Measurements from ENCODE around the gene TIMP3. TPM values are rescaled to one million over a fixed set of nuclear protein-coding genes. Genes with fewer than 3 reads are reported as not detected.

TIMP3 gene
- total RNA-seq, 2 experiments from 2014 or later: not detected

DNA sequence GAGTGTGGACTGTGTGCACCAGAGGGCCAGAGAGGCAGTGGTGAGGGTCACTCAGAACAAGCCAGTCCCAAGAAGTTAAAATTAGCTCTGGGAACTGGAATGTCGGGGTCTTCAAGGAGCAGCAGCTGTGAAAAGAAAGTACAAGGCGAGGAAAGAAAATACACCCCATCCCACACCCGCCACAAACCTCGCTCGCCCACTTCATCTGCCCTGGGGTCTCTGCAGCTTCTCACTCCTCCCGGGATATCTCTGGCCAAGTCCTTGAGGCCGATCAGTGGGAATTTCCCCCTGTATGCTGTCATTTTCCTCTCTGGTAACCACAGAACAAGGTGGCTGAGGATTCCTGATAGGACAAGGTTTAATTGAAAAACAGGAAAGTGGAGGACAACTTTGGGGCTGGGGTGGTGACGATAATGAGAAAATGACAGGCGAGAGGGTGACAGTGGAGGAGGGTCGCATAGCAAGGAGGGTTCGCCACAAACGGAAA lies 36.3 kb upstream of the TIMP3 start:
- H3K27me3 Mint-ChIP-seq (ENCODE audit: low read depth): peaks cover 21% of the 10 kb centered on the region
- CTCF ChIA-PET: interaction anchor here (1.2 to 1.4 kb wide), 2 partner anchors 11 to 32 kb away, joined by 3 read pairs; no protein-coding TSS in a partner anchor

DNA sequence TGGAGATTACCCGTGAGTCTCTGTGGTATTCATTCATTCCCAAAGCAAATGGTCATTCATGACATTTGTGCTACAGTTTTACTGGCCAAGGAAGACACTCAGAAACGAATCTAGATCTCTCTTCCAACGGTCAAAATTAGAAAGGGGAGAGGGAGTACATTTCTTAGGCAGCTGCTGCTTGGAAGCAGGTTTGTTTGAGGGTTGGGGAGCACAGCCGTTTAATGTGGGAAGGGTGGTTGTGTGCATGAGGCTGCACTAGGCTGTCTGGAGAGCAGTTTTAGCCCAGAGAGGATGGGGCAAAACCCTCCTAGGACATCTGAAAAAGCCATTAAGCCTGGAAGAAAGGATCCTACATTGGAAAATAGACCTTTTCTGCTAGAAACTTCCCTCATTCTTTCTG lies 29.7 kb upstream of the TIMP3 start:
- Mint-ChIP-seq H3K4me3 (no peak overlapping the region), H3K27ac (no peak overlapping the region), H3K9me3 (ENCODE audit: insufficient read depth) (no peaks in the 10 kb centered on the region), H3K4me1 (ENCODE audit: low read depth) (peaks cover 8% of the 10 kb centered on the region), H3K27me3 (ENCODE audit: low read depth) (peaks cover 5% of the 10 kb centered on the region), H3K36me3 (ENCODE audit: low read depth) (no peaks in the 10 kb centered on the region)
- ATAC-seq: no peak
- POLR2A ChIA-PET: no interaction called here
- DNase-seq: no peak
- CTCF ChIA-PET: no interaction called here

More for the DNA sequence above, 36.3 kb upstream of the TIMP3 start:
- DNase-seq: no peak
- ATAC-seq: no peak
- H3K9me3 Mint-ChIP-seq (ENCODE audit: insufficient read depth): no peaks in the 10 kb centered on the region
- POLR2A ChIA-PET: no interaction called here
- H3K27ac Mint-ChIP-seq: no peak overlapping the region
- no peaks in the 10 kb centered on the region for H3K4me1 Mint-ChIP-seq (ENCODE audit: low read depth)
- no peaks in the 10 kb centered on the region for H3K36me3 Mint-ChIP-seq (ENCODE audit: low read depth)
- no peak overlapping the region for H3K4me3 Mint-ChIP-seq

DNA sequence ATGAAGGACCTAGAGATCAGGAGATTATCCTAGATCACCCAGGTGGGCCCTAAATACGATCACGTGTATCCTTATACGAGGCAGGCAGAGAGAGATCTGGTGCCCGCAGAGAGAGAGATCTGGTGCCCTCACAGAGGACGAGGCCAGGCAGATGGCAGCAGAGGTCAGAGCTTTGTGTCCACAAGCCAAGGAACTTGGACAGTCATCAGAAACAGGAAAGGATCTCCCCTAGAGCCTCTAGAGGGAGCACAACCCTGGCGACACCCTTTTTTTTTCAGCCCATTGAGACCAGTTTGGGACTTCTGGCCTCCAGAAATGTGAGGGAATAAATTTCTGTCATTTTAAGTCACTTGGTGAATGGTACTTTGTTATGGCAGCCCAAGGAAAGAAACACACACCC lies 25.5 kb upstream of the TIMP3 start:
- no peak for ATAC-seq
- CTCF ChIA-PET: interaction anchor here (0.9 to 3.0 kb wide), 3 partner anchors 10 to 116 kb away, joined by 3 to 12 read pairs (median 3); no protein-coding TSS in a partner anchor
- Mint-ChIP-seq H3K36me3 (ENCODE audit: low read depth) (no peaks in the 10 kb centered on the region), H3K9me3 (ENCODE audit: insufficient read depth) (no peaks in the 10 kb centered on the region), H3K4me3 (no peak overlapping the region), H3K27ac (no peak overlapping the region), H3K27me3 (ENCODE audit: low read depth) (peaks cover 6% of the 10 kb centered on the region), H3K4me1 (ENCODE audit: low read depth) (peaks cover 9% of the 10 kb centered on the region)
- DNase-seq: no peak
- POLR2A ChIA-PET: no interaction called here

DNA sequence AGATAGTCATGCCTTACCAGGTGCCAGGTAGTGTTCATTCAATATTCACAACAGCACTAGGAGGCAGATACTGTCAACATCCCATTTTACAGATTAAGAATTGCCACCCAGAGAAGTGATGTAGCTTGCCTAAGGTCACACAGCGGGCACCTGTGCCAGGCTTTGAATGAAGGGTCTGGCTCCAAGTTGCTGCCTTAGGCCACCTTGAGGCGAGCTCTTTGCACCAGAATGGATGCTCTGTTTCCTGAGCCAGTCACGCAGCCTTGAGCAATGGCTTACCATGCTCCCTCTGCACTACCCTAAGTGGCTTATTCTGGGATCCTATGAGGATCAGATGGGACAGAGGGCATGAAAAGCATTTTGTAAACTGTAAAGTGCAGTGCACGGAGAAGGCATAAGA lies 25.1 kb upstream of the TIMP3 start:
- H3K4me3 Mint-ChIP-seq: no peak overlapping the region
- POLR2A ChIA-PET: no interaction called here

DNA sequence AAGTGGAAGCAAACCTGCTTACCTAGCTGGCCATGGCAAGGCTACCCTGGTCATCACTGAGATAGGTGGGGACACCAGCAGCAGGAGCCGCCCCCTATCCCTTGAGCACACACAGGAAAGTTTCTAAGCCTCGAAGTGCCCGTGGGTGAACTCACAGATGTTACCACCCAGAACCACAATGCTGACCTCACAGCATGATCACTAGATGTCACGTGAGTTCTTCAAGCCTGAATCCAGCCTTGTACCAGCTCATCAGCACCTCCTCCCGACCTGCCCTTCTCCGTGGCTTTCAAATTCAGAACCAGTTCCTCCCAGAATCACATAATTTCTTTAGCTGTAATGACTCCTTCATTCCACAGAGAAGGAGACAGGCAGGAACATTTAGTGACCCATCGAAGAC lies 24.7 kb upstream of the TIMP3 start:
- ChIA-PET POLR2A (no interaction called here), CTCF (interaction anchor here (0.9 to 3.0 kb wide), 3 partner anchors 11 to 117 kb away, joined by 3 to 12 read pairs (median 3); no protein-coding TSS in a partner anchor)
- no peak overlapping the region for H3K4me3 Mint-ChIP-seq
- H3K9me3 Mint-ChIP-seq (ENCODE audit: insufficient read depth): no peaks in the 10 kb centered on the region
- H3K4me1 Mint-ChIP-seq (ENCODE audit: low read depth): peaks cover 9% of the 10 kb centered on the region
- H3K27ac Mint-ChIP-seq: no peak overlapping the region
- no peaks in the 10 kb centered on the region for H3K36me3 Mint-ChIP-seq (ENCODE audit: low read depth)
- peaks cover 6% of the 10 kb centered on the region for H3K27me3 Mint-ChIP-seq (ENCODE audit: low read depth)
- no peak for ATAC-seq
- no peak for DNase-seq

More for the DNA sequence above, 25.1 kb upstream of the TIMP3 start:
- no peak for DNase-seq
- CTCF ChIA-PET: interaction anchor here (0.9 to 3.0 kb wide), 3 partner anchors 11 to 116 kb away, joined by 3 to 12 read pairs (median 3); no protein-coding TSS in a partner anchor
- H3K9me3 Mint-ChIP-seq (ENCODE audit: insufficient read depth): no peaks in the 10 kb centered on the region
- no peaks in the 10 kb centered on the region for H3K36me3 Mint-ChIP-seq (ENCODE audit: low read depth)
- peaks cover 6% of the 10 kb centered on the region for H3K27me3 Mint-ChIP-seq (ENCODE audit: low read depth)
- H3K4me1 Mint-ChIP-seq (ENCODE audit: low read depth): peaks cover 9% of the 10 kb centered on the region
- no peak overlapping the region for H3K27ac Mint-ChIP-seq
- no peak for ATAC-seq

DNA sequence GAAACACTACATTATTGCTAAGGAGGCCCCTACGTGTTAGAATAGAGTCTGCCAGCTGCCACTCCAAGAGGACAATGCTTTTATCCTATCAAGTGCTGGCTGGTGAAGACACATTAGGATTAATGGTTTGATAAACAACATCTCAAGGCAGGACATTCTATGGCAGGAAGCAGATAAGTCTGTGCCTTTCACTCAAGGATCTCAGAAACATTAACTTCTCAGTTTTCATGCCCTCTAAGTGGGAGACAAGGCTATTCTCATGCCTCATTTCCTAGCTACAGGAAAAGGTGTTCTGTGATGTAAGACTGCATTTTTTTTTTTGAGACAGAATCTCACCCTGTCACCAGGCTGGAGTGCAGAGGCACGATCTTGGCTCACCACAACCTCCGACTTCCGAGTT lies 23.5 kb upstream of the TIMP3 start:
- H3K27me3 Mint-ChIP-seq (ENCODE audit: low read depth): peaks cover 6% of the 10 kb centered on the region
- ChIA-PET CTCF (interaction anchor here (3.0 kb wide), 1 partner anchor 18 kb away, joined by 12 read pairs; no protein-coding TSS in a partner anchor), POLR2A (no interaction called here)
- H3K4me1 Mint-ChIP-seq (ENCODE audit: low read depth): peaks cover 9% of the 10 kb centered on the region
- no peaks in the 10 kb centered on the region for H3K36me3 Mint-ChIP-seq (ENCODE audit: low read depth)
- no peak overlapping the region for H3K27ac Mint-ChIP-seq
- H3K9me3 Mint-ChIP-seq (ENCODE audit: insufficient read depth): no peaks in the 10 kb centered on the region
- ATAC-seq: no peak
- H3K4me3 Mint-ChIP-seq: no peak overlapping the region
- DNase-seq: no peak

DNA sequence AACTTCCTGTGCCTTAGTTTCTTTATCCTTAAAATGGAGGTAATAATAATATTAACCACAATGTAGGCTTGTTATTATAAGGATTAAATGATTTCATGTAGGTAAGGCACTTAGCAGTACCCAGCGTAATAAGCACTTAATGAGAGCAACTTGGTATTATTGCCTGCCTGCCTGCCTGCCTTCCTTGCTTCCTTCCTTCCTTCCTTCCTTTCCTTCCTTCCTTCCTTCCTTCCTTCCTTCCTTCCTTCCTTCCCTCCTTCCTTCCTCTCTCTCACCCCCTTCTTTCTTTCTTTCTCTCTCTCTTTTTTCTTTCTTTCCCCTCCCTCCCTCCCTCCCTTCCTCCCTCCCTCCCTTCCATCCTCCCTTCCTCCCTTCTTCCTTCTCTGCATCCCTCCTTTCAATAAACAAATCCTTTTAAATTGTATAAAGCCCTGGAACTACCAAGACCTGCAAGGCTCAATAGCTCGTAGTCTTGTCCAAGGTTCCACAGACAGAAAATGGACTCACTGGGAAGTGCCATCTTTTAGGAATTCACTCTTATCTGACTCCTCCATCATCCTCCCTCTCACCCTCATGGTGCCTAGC lies 20.7 kb upstream of the TIMP3 start:
- Mint-ChIP-seq H3K9me3 (ENCODE audit: insufficient read depth) (no peaks in the 10 kb centered on the region), H3K27me3 (ENCODE audit: low read depth) (peaks cover 2% of the 10 kb centered on the region), H3K4me3 (no peak overlapping the region), H3K36me3 (ENCODE audit: low read depth) (no peaks in the 10 kb centered on the region), H3K4me1 (ENCODE audit: low read depth) (peaks cover 9% of the 10 kb centered on the region), H3K27ac (no peak overlapping the region)
- ATAC-seq (no peak), DNase-seq (no peak)
- CTCF ChIA-PET: no interaction called here
- POLR2A ChIA-PET: no interaction called here

DNA sequence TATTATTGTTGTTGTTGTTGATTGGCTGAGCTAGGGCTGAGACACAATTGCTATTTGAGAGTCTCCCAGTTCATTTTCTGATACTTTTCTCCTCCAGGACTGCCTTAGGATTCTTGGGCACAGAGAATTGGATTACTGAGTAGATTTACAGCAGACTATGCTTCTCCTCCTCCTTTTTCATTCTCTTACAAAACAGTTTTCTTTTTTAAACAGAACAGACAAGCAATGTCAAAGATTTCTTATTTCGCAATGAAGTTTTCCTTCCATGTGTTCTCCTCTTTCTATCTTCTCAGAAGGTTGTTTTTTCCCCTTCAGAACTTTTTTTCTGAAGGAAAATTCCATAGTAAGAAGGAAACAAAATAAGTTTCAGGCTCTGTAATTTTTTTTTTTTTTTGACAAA lies 19.8 kb upstream of the TIMP3 start:
- peaks cover 2% of the 10 kb centered on the region for H3K4me1 Mint-ChIP-seq (ENCODE audit: low read depth)
- H3K27ac Mint-ChIP-seq: no peak overlapping the region
- H3K4me3 Mint-ChIP-seq: no peak overlapping the region
- no peaks in the 10 kb centered on the region for H3K9me3 Mint-ChIP-seq (ENCODE audit: insufficient read depth)
- DNase-seq: no peak
- ChIA-PET POLR2A (no interaction called here), CTCF (no interaction called here)
- H3K27me3 Mint-ChIP-seq (ENCODE audit: low read depth): peaks cover 2% of the 10 kb centered on the region
- no peaks in the 10 kb centered on the region for H3K36me3 Mint-ChIP-seq (ENCODE audit: low read depth)
- ATAC-seq: no peak

DNA sequence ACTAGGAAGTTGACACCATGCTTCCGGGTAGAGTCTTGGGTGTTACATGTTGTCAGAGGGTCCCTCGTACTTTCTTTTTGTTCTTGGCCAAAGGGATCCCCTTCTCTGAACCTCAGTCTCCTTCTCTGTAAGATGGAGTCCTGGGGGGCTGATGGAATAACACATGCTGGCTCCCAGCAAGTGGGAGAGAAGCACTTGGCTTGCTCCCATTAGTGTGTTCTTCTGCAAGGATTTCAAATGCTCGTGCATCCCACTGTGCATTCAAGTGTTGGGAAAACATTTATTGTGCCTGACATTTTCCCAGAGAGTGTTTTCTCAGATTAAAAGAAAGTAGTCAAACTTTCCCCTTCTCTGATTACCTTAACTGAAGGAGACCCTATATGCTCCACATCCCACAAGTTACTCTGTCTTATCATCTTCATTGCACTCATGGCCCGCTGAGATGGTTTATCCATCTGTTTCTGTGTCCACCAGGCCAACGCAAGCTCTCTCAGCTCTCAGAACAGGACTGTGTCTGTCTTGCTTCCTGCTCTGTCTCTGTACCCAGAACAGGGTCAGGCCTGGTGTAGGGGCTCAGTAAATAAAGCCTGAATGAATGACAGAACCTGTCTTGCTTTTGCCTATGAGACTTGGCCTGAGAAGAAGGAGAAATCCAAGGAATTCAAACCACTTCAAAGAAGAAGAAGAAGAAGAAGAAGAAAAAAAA lies 16.0 kb upstream of the TIMP3 start:
- H3K9me3 Mint-ChIP-seq (ENCODE audit: insufficient read depth): no peaks in the 10 kb centered on the region
- ATAC-seq (no peak), DNase-seq (no peak)
- ChIA-PET POLR2A (no interaction called here), CTCF (interaction anchor here (1.5 kb wide), 1 partner anchor 11 kb away, joined by 5 read pairs; no protein-coding TSS in a partner anchor)
- H3K27me3 Mint-ChIP-seq (ENCODE audit: low read depth): no peaks in the 10 kb centered on the region
- H3K27ac Mint-ChIP-seq: no peak overlapping the region
- no peak overlapping the region for H3K4me3 Mint-ChIP-seq
- no peaks in the 10 kb centered on the region for H3K36me3 Mint-ChIP-seq (ENCODE audit: low read depth)
- no peaks in the 10 kb centered on the region for H3K4me1 Mint-ChIP-seq (ENCODE audit: low read depth)

DNA sequence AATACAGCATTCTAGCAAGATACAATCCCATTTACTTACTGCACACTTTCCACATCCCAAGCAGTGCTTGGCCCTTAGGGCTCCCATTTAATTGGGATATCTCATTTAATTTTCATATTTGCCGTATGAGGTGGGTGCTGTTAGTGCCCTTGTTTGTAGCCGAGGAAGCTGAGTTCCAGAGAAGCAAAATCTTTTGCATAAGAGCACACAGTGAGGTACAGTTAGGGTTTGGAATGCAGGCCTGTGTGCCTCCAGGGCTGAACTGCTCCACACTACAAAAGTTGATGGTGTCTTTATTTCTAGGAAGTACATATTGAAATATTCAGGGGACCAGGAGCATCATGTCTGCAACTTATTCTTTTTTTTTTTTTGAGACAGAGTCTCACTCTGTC lies 15.5 kb upstream of the TIMP3 start:
- POLR2A ChIA-PET: no interaction called here
- CTCF ChIA-PET: interaction anchor here (2.4 kb wide), 1 partner anchor 11 kb away, joined by 9 read pairs; no protein-coding TSS in a partner anchor
- no peak for DNase-seq

DNA sequence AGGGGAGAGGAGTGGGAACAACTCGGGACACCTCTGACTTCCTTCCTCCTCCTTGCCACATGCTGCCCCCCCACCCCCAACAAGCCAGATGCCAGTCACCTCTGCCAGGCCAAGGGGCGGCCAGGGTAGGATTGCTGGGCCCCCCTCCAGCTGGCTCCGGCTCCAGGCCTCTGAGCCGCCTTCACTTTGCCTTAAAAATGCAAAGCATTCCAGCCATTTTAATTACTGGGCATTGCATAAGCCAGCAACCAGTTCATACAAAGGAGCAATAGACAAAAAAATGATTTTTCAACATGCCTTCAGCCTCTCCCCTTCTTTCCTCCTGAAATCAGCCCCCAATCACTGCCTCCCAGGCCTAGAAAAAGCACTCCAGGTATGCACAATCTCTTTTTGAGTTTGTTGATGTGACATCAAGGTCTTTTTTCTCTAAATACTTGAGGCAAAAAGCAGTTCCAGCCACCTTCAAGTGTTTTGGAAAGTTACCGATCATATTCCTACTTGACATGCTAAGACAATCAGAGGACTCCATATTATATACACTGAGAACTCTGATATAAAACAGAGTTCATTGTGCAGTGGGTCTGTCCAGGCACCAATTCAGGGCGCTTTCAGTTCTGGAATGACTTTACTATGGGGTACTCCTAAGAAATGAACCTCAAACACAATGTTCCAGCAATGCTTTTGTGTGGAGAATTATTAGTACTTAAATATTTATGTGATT lies 12.4 kb upstream of the TIMP3 start:
- DNase-seq (no peak), ATAC-seq (no peak)
- H3K27me3 Mint-ChIP-seq (ENCODE audit: low read depth): no peaks in the 10 kb centered on the region
- CTCF ChIA-PET: interaction anchor here (1.3 kb wide), 1 partner anchor 129 kb away, joined by 5 read pairs; no protein-coding TSS in a partner anchor
- POLR2A ChIA-PET: no interaction called here
- H3K9me3 Mint-ChIP-seq (ENCODE audit: insufficient read depth): no peaks in the 10 kb centered on the region
- H3K27ac Mint-ChIP-seq: no peak overlapping the region
- no peaks in the 10 kb centered on the region for H3K36me3 Mint-ChIP-seq (ENCODE audit: low read depth)
- no peaks in the 10 kb centered on the region for H3K4me1 Mint-ChIP-seq (ENCODE audit: low read depth)
- H3K4me3 Mint-ChIP-seq: no peak overlapping the region

More for the DNA sequence above, 15.5 kb upstream of the TIMP3 start:
- Mint-ChIP-seq H3K9me3 (ENCODE audit: insufficient read depth) (no peaks in the 10 kb centered on the region), H3K36me3 (ENCODE audit: low read depth) (no peaks in the 10 kb centered on the region), H3K27ac (no peak overlapping the region), H3K4me1 (ENCODE audit: low read depth) (no peaks in the 10 kb centered on the region), H3K27me3 (ENCODE audit: low read depth) (no peaks in the 10 kb centered on the region), H3K4me3 (no peak overlapping the region)
- ATAC-seq: no peak
